CD14-positive monocyte (primary cell): ENCODE measurements around the gene PGBD1. TPM values are rescaled to one million over a fixed set of nuclear protein-coding genes. Genes with fewer than 3 reads are reported as not detected.

ENCODE experiments used
- DNase-seq, 3 donors: peaks; one replicate each; pipeline ENCODE4 v3.0.0-alpha.2; 2011 to 2022
- H2AFZ ChIP-seq: 2 replicates; pipeline ENCODE4 v1.6.0; 2012; ENCODE audit warnings: mild to moderate bottlenecking, low read depth, low read length, inconsistent platforms; ENCODE audit not compliant: insufficient read depth, poor library complexity, severe bottlenecking
- H3K27ac ChIP-seq, 2 donors: 1 replicate in 1 of 2; 2 replicates in 1 of 2; pipeline ENCODE4 v1.5.1; 2012 to 2013; ENCODE audit warnings: low read length in 2 of 2, control low read depth in 1 of 2, inconsistent platforms in 1 of 2, low read depth in 1 of 2, mild to moderate bottlenecking in 1 of 2
- H3K27me3 ChIP-seq, 2 donors: one replicate each; pipeline versions ENCODE4 v1.6.0 to v1.6.1; 2011 to 2013; ENCODE audit warnings: low read length in 2 of 2; ENCODE audit not compliant: control insufficient read depth in 2 of 2, insufficient read depth in 2 of 2
- H3K36me3 ChIP-seq, 2 donors: replicated peaks in 1 of 2; 1 replicate in 1 of 2; 2 replicates in 1 of 2; pipeline versions ENCODE4 v1.5.1 to v1.6.1; 2012 to 2013; ENCODE audit warnings: low read length in 2 of 2, control low read depth in 1 of 2, inconsistent platforms in 1 of 2, mild to moderate bottlenecking in 1 of 2; ENCODE audit not compliant: insufficient read depth in 2 of 2, control insufficient read depth in 1 of 2
- H3K4me1 ChIP-seq, 2 donors: 1 replicate in 1 of 2; 2 replicates in 1 of 2; pipeline versions ENCODE4 v1.5.1 to v1.6.1; 2012 to 2013; ENCODE audit warnings: low read length in 2 of 2, control low read depth in 1 of 2, inconsistent platforms in 1 of 2, mild to moderate bottlenecking in 1 of 2, moderate library complexity in 1 of 2; ENCODE audit not compliant: insufficient read depth in 2 of 2, control insufficient read depth in 1 of 2
- H3K4me2 ChIP-seq: replicated peaks from 2 replicates; pipeline ENCODE3; 2012; ENCODE audit warnings: low read length, moderate library complexity, mild to moderate bottlenecking; ENCODE audit not compliant: poor library complexity, severe bottlenecking; ENCODE audit errors: extremely low read depth
- H3K4me3 ChIP-seq, 3 experiments: fragments of 200-600 bp in 1 of 3; sonication (generic) in 1 of 3; replicated peaks in 1 of 3; 1 replicate in 2 of 3; 2 replicates in 1 of 3; pipeline ENCODE4 v1.5.1; 2011 to 2013; ENCODE audit warnings: low read length in 3 of 3, mild to moderate bottlenecking in 3 of 3, control low read depth in 2 of 3, low read depth in 2 of 3, inconsistent platforms in 1 of 3, moderate library complexity in 1 of 3
- H3K79me2 ChIP-seq: 2 replicates; pipeline ENCODE4 v1.6.0; 2012; ENCODE audit warnings: mild to moderate bottlenecking, control low read depth, inconsistent platforms, low read length, moderate library complexity; ENCODE audit not compliant: insufficient read depth
- H3K9ac ChIP-seq: 2 replicates; pipeline ENCODE4 v1.6.0; 2017; ENCODE audit warnings: low read length, mild to moderate bottlenecking; ENCODE audit not compliant: insufficient read depth, poor library complexity, severe bottlenecking
- H3K9me3 ChIP-seq, 2 donors: replicated peaks in 1 of 2; 1 replicate in 1 of 2; 2 replicates in 1 of 2; pipeline versions ENCODE4 v1.5.1 to v1.6.1; 2012 to 2013; ENCODE audit warnings: low read length in 2 of 2, control low read depth in 1 of 2; ENCODE audit not compliant: control insufficient read depth in 1 of 2, insufficient read depth in 1 of 2
- H4K20me1 ChIP-seq: 2 replicates; pipeline ENCODE4 v1.6.0; 2012; ENCODE audit warnings: mild to moderate bottlenecking, low read length, control low read depth, moderate library complexity; ENCODE audit not compliant: insufficient read depth
- H3K27ac Mint-ChIP-seq, 7 donors: one replicate each; pipeline ENCODE4 v1.8.0; 2020; ENCODE audit warnings: mild to moderate bottlenecking in 7 of 7, mixed read lengths in 7 of 7, moderate library complexity in 6 of 7, inconsistent platforms in 2 of 7
- H3K27me3 Mint-ChIP-seq, 3 donors: one replicate each; pipeline ENCODE4 v1.8.0; 2021 to 2022; ENCODE audit warnings: low read depth in 3 of 3, mild to moderate bottlenecking in 3 of 3, mixed read lengths in 3 of 3, moderate library complexity in 3 of 3, inconsistent platforms in 1 of 3
- H3K36me3 Mint-ChIP-seq, 2 donors: one replicate each; pipeline ENCODE4 v1.8.0; 2020; ENCODE audit warnings: mixed read lengths in 2 of 2, inconsistent platforms in 1 of 2, mild to moderate bottlenecking in 1 of 2
- H3K4me1 Mint-ChIP-seq: one replicate; pipeline ENCODE4 v1.8.0; 2020; ENCODE audit warnings: mild to moderate bottlenecking, mixed read lengths
- H3K4me3 Mint-ChIP-seq, 2 donors: one replicate each; pipeline ENCODE4 v1.8.0; 2020; ENCODE audit warnings: mild to moderate bottlenecking in 2 of 2, mixed read lengths in 2 of 2, moderate library complexity in 1 of 2
- H3K9me3 Mint-ChIP-seq, 7 donors: one replicate each; pipeline ENCODE4 v1.8.0; 2020 to 2022; ENCODE audit warnings: mixed read lengths in 7 of 7, mild to moderate bottlenecking in 6 of 7, moderate library complexity in 6 of 7, inconsistent platforms in 2 of 7
- CTCF ChIP-seq: fragments of 200-600 bp; IDR thresholded peaks from one replicate; pipeline ENCODE4 v1.8.0; 2022; ENCODE audit warnings: antibody characterized with exemption, mild to moderate bottlenecking
- WGBS: methylation state at CpG from one replicate; pipeline ENCODE4 v1.1.5; 2013; ENCODE audit warnings: missing lambda C conversion rate; ENCODE audit not compliant: insufficient coverage; 5-methylcytosine and 5-hydroxymethylcytosine counted together
- intact Hi-C, 2 donors: fragments of 100-400 bp; cut with micrococcal nuclease; formaldehyde crosslinking; loops; one replicate each; pipeline versions ENCODE4 v1.15.0 to v1.15.1; 2023
- polyA plus RNA-seq, 3 donors: library from polyadenylated mRNA; depleted of rRNA in 1 of 3; unstranded in 2 of 3; stranded (reverse) in 1 of 3; fragments of 300-500 nt in 2 of 3; fragments of >200 nt in 1 of 3; fragmentation: Illumina TruSeq in 2 of 3; gene quantifications; 1 replicate in 2 of 3; 2 replicates in 1 of 3; pipeline ENCODE4 v1.2.3, GENCODE V29; 2012 to 2021

The PGBD1 gene
- polyA plus RNA-seq, 3 donors = 0.15 to 0.36 (median 0.17) TPM

- intact Hi-C loops = loop anchor here (5.0 to 10.0 kb wide), 2 partner anchors 78 to 124 kb away; partner anchors contain the start of gene ZSCAN31 (in 1 of the 2)
- H3K4me3 ChIP-seq = peak within 1 kb of the TSS; percentile 32 to 70 (median 63)
- peak; percentile 80 to 91 (median 87) for DNase-seq
- peak within 1 kb of the TSS; percentile 52 for H3K9ac ChIP-seq
- WGBS = 47% methylated on average over 45 of the region's 58 CpGs
- H3K27me3 ChIP-seq = peaks cover 0 to 2% of the 10 kb centered on the region in 2 donors
- H3K27ac Mint-ChIP-seq = peak within 1 kb of the TSS; percentile 85 to 95 (median 88)
- peak within 1 kb of the TSS; percentile 46 to 69 for H3K27ac ChIP-seq
- H3K9me3 Mint-ChIP-seq = peaks cover 16 to 28% (median 19%) of the 10 kb centered on the region in 7 donors
- peaks cover 4% of the 10 kb centered on the region in 2 donors for H3K36me3 Mint-ChIP-seq
- H2AFZ ChIP-seq = peak within 1 kb of the TSS; percentile 77
- H3K79me2 ChIP-seq = no peaks in the 10 kb centered on the region
- peaks cover 11% of the 10 kb centered on the region for H3K4me1 Mint-ChIP-seq
- peaks cover 4 to 16% of the 10 kb centered on the region in 2 donors for H3K9me3 ChIP-seq
- peaks cover 0 to 9% (median 3%) of the 10 kb centered on the region in 3 donors for H3K27me3 Mint-ChIP-seq
- H3K4me1 ChIP-seq = peaks cover 13 to 18% of the 10 kb centered on the region in 2 donors
- peak within 1 kb of the TSS; percentile 64 for H3K4me2 ChIP-seq
- H3K36me3 ChIP-seq = no peaks in the 10 kb centered on the region
- H4K20me1 ChIP-seq = no peaks in the 10 kb centered on the region
- H3K4me3 Mint-ChIP-seq = peak within 1 kb of the TSS; percentile 66 to 93
- TF ChIP-seq CTCF = no peak
Measured at GRCh38 chr6:28258877-28259777, 22.2 kb upstream of the PGBD1 start, which contains the start of gene NKAPL. TSS of gene NKAPL (plus strand) at chr6:28259297. CDS start at chr6:28259372, 75 bp downstream.

GRCh38 chr6:28263922-28264321, 17.4 kb upstream of the PGBD1 start:
- no peak for DNase-seq
- H3K27ac ChIP-seq = no peak overlapping the region
- H3K79me2 ChIP-seq = peaks cover 19% of the 10 kb centered on the region
- Mint-ChIP-seq H3K4me1 (peaks cover 7% of the 10 kb centered on the region), H3K27me3 (peaks cover 0 to 10% (median 3%) of the 10 kb centered on the region in 3 donors), H3K36me3 (peaks cover 4% of the 10 kb centered on the region in 2 donors), H3K9me3 (peaks cover 9 to 21% (median 15%) of the 10 kb centered on the region in 7 donors), H3K4me3 (no peak overlapping the region), H3K27ac (no peak overlapping the region)
- H3K9ac ChIP-seq = no peak overlapping the region
- no peak for TF ChIP-seq CTCF
- no peaks in the 10 kb centered on the region for H4K20me1 ChIP-seq
- intact Hi-C loops = loop anchor here in 1 of 2 donors (10.0 kb wide), 1 partner anchor 71 kb away; the partner anchor contains the start of gene ZSCAN31
- no peak overlapping the region for H3K4me3 ChIP-seq
- no peak overlapping the region for H3K4me2 ChIP-seq
- peaks cover 4 to 11% of the 10 kb centered on the region in 2 donors for H3K9me3 ChIP-seq
- WGBS = no CpG with 5 or more reads among the region's 2 CpGs
- no peak overlapping the region for H2AFZ ChIP-seq
- peaks cover 0 to 2% of the 10 kb centered on the region in 2 donors for H3K27me3 ChIP-seq
- H3K36me3 ChIP-seq = no peaks in the 10 kb centered on the region
- H3K4me1 ChIP-seq = peaks cover 15% of the 10 kb centered on the region in 2 donors
